ENCODE results near the gene SGMS1.

- TF ChIP-seq, protein P1, sequence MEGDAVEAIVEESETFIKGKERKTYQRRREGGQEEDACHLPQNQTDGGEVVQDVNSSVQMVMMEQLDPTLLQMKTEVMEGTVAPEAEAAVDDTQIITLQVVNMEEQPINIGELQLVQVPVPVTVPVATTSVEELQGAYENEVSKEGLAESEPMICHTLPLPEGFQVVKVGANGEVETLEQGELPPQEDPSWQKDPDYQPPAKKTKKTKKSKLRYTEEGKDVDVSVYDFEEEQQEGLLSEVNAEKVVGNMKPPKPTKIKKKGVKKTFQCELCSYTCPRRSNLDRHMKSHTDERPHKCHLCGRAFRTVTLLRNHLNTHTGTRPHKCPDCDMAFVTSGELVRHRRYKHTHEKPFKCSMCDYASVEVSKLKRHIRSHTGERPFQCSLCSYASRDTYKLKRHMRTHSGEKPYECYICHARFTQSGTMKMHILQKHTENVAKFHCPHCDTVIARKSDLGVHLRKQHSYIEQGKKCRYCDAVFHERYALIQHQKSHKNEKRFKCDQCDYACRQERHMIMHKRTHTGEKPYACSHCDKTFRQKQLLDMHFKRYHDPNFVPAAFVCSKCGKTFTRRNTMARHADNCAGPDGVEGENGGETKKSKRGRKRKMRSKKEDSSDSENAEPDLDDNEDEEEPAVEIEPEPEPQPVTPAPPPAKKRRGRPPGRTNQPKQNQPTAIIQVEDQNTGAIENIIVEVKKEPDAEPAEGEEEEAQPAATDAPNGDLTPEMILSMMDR (conservative IDR thresholded peaks at IDR 0.05 in 1 of 2, IDR thresholded peaks at IDR 0.05 in 1 of 2; ENCODE audit: low read depth in 1 of 2, low read length in 2 of 2), result no peak
- TF ChIP-seq EZH2 (IDR thresholded peaks at IDR 0.05; ENCODE audit: low read length, missing control alignments), result no peak
These were observed 65.4 kb downstream of the SGMS1 start for GRCh38 chr10:50558371-50558770.
